Suppressor macrophage (primary cell): Measurements from ENCODE around the gene PLPPR2.
"Not testable (repeated sequence)": the region's sequence is repeated elsewhere in the genome, so short reads cannot be mapped to it uniquely, and the experiment has no call there.

Experiments
- DNase-seq, 4 experiments: peaks; one replicate each; pipeline ENCODE4 v3.0.0-alpha.2; 2020 to 2022

PLPPR2 gene

DNA sequence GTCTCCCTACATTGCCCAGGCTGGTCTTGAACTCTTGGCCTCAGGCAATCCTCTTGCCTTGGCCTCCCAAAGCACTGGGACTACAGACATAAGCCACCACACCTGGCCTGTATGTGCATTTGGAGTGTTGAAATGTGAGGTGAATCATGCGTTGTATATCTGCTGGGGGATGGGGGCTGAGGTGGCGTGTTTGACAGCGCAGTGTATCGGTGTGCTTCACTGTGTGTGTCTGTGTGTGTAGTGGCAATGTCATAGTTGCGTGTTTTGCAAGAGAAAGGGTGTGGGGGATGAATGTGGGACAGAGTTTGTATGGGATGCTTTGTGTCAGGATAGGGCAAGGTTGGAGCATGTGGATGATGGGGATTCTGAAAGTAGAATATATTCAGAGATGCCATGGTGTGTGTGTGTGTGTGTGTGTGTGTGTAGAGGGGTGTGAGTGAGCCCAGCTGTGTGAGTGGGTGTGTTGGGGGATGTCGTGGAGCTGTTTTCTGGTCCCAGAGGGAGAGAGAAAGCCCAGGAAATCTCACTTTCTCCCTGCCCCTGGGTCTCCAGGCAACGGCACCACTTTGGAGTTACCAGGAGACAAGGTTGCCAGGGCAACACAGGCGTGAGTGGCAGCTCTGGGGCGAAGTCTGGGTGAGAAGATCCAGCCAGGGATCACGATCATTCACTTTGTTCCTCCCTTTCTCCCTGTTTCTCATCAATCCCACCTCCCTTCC lies 18.1 kb downstream of the PLPPR2 start:
- no peak for DNase-seq

DNA sequence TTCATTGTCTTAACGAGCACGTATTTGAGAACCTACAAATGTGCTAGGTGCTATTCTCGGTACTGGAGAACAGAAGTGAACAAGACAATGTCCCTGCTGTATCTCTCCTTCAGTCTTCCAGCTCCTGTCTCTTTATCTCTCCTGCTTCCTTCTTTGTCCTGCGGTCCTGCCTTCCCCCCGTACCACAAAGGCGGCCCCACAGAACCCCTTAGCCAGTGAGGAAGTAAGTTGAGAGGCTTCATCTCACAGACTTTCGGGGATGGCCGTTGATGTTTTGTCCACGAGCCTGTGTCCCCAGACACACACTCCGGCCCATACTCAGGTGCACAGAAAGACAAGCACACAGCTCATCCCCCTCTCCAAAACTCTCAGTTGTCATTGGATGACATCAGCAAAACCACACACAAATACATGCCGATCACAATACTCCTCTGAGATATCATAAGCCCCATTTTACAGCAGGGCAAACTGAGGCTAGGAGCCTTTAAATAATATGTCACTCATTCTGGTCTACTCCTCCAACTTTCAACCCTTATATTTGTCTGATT lies 18.7 kb downstream of the PLPPR2 start:
- peak in 3 of 4 experiments; percentile 34 to 39 (median 36) for DNase-seq

DNA sequence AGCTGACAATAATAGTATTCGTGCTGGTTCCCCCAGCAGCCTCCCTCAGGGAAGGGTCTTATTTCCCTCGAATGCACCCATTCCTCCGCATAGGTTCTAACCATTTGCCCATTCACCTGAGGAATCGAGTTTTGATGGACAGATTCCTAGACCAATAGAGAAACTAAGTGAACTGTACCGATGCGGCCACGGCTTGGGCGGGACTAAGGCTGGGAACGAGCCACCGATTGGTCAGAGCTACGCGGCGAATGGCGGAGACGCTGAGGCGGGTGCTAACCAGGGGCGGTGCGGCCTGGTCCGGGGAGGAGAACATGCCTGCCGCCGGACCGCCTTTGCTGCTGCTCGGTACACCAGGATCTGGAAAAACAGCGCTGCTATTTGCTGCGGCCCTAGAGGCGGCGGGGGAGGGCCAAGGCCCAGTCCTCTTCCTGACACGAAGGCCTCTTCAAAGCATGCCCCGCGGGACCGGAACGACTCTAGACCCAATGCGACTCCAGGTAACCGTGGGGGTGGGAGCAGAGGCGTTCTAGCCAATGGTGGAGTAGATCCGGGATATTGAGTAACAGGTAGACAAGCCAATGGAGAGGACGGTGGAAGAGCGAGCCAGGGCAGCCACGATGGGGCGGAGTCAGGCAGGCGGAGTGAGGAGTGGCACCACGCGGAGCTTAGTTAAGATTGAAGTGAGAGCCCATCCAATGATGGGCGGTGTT lies 19.4 kb downstream of the PLPPR2 start, which contains the start of gene SWSAP1:
TSS of gene SWSAP1 (plus strand) at position 234 of the 710 bp plus-strand sequence. CDS start at position 249, 15 bp downstream.
- peak; percentile 99 to 100 (median 99) for DNase-seq

- DNase-seq = peak; percentile 22 to 67 (median 46)
Observed at GRCh38 chr19:11375143-11375948, 20.1 kb downstream of the PLPPR2 start.

- DNase-seq = peak; percentile 62 to 79 (median 72)
Observed at GRCh38 chr19:11377237-11377636, 22.0 kb downstream of the PLPPR2 start.

DNA sequence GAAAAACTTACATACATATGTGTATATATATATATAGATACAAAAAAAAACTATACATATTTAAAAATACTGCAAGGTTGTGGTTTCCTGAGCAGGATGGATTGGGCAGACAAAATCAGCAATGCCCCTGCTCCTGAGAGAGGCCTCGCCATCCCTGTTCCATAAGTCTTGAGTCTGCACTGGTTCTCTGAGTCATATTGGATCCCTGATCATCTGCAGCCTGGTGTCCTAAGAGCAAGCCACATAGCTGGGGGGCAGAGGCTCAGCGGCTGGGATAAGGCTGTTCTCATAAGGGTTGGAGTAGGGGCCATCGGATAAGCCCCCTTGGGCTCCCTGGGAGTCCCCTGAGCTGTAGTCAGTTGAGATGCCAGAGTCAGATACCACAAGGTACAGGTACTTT lies 22.5 kb downstream of the PLPPR2 start:
- no peak for DNase-seq

GRCh38 chr19:11378319-11379189 lies 23.3 kb downstream of the PLPPR2 start:
- DNase-seq = peak in 3 of 4 experiments; percentile 28 to 67 (median 43)

- not testable (repeated sequence) for DNase-seq
Observed at GRCh38 chr19:11379269-11379845, 24.1 kb downstream of the PLPPR2 start.

DNA sequence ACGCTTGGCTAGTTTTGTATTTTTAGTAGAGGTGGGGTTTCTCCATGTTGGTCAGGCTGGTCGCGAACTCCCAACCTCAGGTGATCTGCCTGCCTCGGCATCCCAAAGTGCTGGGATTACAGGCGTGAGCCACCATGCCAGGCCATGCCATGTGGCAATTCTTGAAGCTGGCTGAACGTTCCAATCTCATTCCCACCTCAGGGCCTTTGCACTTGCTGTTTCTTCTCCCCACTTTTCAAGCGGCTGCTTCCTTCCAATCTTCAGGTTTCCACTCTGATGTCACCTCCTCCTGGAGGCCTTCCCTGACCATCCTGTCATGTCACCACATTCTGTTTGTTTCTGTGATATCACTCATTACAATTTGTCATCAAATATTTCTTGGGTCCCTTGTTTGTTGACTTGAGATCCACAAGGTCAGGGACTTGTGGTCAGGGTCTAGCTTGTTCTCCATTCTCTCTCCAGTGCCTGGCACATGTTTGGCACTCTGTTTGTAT lies 24.7 kb downstream of the PLPPR2 start:
- DNase-seq = no peak

GRCh38 chr19:11380653-11381537 lies 25.7 kb downstream of the PLPPR2 start:
- peak; percentile 91 to 95 (median 94) for DNase-seq

DNA sequence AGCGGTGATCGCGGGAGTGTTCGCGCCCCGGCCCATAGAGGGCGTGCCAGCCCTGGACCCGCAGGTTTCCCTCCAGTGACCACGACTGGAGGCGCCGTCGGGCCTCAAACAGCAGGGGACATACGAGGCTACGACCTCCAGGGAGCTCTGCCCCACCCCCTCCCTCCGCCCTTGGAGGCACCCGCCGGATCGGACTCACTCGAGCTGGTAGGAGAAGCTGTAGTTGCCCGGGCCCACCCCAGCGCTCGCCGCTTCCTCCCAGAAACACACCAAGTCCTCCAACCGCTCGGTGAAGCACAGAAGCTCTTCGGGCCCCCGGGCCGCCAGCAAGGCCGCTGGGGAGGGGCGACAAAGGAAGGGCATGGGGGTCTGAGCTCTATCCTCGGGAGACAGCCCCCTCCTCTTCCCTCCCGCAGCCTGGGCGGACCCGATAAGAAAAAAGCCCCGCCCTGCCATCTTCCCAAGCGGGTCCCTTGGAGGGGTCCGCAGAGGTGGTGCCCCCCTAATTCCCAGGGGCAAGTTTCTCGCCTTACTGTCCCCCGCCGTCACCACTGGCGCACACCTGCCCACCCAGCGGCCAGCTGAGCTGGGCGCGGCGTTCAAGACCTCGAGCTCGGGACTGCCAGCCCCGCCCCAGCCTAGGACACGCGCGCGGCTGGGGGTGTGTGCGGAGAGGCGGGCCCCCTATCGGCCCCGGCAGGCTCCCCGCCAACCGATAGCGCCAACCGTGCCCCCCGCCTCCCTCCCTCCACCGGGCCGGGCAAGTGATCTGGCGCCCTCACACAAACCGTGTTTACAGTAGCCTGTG lies 27.9 kb downstream of the PLPPR2 start:
- DNase-seq = peak; percentile 63 to 83 (median 71)

DNA sequence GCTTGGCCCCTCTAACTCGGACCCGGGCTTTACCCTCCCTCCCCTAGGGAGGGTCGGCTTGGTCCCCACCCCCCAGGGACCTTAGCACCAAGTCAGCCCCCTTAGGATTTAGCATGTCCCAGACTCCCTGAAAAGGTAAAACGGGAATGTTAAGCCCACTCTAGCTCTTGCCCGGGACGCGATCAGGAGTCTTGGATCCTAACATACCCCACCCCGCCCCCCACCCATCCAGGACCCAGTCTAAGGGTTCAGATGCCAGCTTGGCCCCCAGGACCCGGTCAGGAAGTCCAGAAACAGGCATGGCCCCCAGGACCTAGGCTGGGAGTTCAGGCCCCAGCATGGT lies 28.4 kb downstream of the PLPPR2 start:
- DNase-seq = no peak

- DNase-seq = no peak
Observed at GRCh38 chr19:11384778-11385129, 29.5 kb downstream of the PLPPR2 start.

DNA sequence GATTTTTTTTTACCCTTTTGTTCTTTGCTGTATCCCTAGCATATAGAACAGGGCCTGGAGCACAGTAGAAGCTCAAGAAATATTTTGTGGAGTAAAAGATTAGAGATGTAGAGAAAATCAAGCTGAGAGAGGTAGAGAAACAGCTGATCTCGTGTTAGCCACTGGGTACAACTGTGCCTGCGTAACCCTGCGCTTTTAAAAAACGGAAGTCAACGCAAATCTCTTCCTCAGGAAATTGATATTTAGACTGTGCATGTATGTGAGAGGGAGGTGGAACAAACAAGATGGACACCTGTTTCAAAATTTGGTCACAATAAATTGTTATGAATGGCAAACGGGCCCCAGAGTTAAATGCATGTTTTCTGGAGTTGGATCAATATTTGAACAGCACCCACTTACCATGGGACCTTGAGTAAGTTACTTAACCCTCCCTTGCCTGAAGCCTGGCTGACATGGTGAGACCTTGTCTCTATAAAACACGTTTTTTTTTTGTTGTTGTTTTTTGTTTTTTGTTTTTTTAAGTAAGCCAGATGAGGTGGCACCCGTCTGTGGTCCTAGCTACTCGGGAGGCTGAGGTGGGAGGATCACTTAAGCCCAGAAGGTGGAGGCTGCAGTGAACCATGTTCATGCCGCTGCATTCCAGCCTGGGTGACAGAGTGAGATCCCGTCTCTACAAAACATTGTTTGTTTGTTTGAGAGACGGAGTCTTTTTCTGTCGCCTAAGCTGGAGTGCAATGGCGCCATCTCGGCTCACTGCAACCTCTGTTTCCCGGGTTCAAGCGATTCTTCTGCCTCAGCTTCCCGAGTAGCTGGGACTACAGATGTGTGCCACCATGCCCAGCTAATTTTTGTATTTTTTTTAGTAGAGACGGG lies 32.2 kb downstream of the PLPPR2 start:
- peak; percentile 69 to 81 (median 72) for DNase-seq

- no peak for DNase-seq
Observed at GRCh38 chr19:11390359-11390758, 35.1 kb downstream of the PLPPR2 start.

DNA sequence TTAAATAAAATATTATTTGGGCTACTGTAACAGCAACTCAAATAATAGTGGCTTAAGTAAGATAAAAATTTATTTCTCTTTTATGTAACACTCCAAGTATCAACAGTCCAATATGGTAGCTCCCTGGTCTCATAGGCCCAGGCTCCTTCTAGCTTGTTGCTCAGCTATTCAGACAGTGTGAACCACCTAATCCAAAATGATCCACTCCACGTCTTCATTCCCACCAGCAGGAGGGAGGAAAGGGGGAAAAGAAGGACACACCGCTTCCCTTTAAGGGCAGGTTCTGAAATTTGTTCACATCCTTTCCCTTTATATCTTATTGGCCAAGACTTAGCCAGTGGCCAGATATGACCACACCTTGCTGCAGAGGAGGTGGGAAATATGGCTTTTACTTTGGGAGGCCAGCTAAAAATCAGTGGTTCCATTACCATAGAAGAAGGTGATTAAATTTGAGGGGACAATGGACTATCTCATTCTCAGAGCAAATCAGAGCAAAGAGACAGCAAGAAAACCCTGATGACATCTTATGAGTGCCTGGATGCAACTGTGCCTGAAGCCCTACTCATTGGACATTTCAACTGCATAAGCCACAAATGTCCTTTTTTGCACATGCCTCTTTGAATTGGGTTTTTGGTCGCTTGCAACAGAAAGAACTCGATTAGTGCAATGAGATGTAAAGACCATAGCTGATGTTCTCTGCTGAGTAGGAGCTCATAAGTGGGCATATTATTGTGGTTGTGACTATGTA lies 35.9 kb downstream of the PLPPR2 start:
- DNase-seq = no peak

- no peak for DNase-seq
Observed at GRCh38 chr19:11397089-11397610, 41.9 kb downstream of the PLPPR2 start.
